Right lobe of liver (tissue), 6 donors: ENCODE data around the gene RALGAPA2. TPM values are rescaled to one million over a fixed set of nuclear protein-coding genes. Genes with fewer than 3 reads are reported as not detected.

Experiments
- ATAC-seq, 4 donors: fragments of 200-7000 bp; cut with Tn5 transposase; one replicate each; pipeline ENCODE4 v1.9.1; 2020; ENCODE audit warnings: mild to moderate bottlenecking in 4 of 4, moderate library complexity in 4 of 4
- DNase-seq, 3 donors: peaks; one replicate each; pipeline ENCODE4 v3.0.0-alpha.2; 2020
- H3K27ac ChIP-seq, 3 donors: fragments of 200-600 bp; one replicate each; pipeline ENCODE4 v1.8.0; 2022
- H3K27me3 ChIP-seq, 2 donors: fragments of 200-600 bp; one replicate each; pipeline ENCODE4 v1.8.0; 2022
- H3K36me3 ChIP-seq, 4 donors: fragments of 200-600 bp; sonication (generic) in 1 of 4; one replicate each; pipeline versions ENCODE4 v1.5.1 to v1.8.0; 2017 to 2022; ENCODE audit warnings: control low read depth in 1 of 4
- H3K4me1 ChIP-seq, 4 donors: fragments of 200-600 bp; sonication (generic) in 1 of 4; one replicate each; pipeline versions ENCODE4 v1.5.1 to v1.8.0; 2017 to 2022; ENCODE audit warnings: control low read depth in 1 of 4
- H3K4me3 ChIP-seq, 3 donors: fragments of 200-600 bp; one replicate each; pipeline ENCODE4 v1.8.0; 2022
- H3K9me3 ChIP-seq, 4 donors: fragments of 200-600 bp; sonication (generic) in 1 of 4; one replicate each; pipeline versions ENCODE4 v1.5.1 to v1.8.0; 2017 to 2022; ENCODE audit warnings: control low read depth in 1 of 4
- CTCF ChIP-seq, 4 donors: fragments of 200-600 bp in 3 of 4; fragments of 450-650 bp in 1 of 4; IDR thresholded peaks; one replicate each; pipeline versions ENCODE4 v1.5.1 to v1.8.0; 2016 to 2022; ENCODE audit warnings: antibody characterized with exemption in 4 of 4, mild to moderate bottlenecking in 2 of 4
- POLR2A ChIP-seq: fragments of 450-650 bp; IDR thresholded peaks from one replicate; pipeline ENCODE4 v1.6.1; 2017; ENCODE audit warnings: antibody characterized with exemption, mild to moderate bottlenecking
- WGBS: methylation state at CpG from one replicate; pipeline ENCODE4 v1.1.6; 2018; ENCODE audit warnings: low coverage, low lambda C conversion rate; ENCODE audit not compliant: insufficient coverage; ENCODE audit errors: missing lambda C conversion rate; 5-methylcytosine and 5-hydroxymethylcytosine counted together
- intact Hi-C, 2 donors: fragments of 100-400 bp; cut with DNase I; formaldehyde crosslinking; loops; one replicate each; pipeline versions ENCODE4 v1.11.2 to v1.14.1; 2022
- total RNA-seq, 6 experiments: library from RNA; depleted of rRNA in 2 of 6; stranded (reverse); fragments of >200 nt in 2 of 6; fragmentation: NEBNext Ultra II Directional in 3 of 6; extraction: Animal tissue kit (Norgen Biotek cat#: 25700) in 3 of 6; gene quantifications; one replicate each; pipeline versions ENCODE4 v1.1.0 to v1.2.4, GENCODE V29; 2016 to 2023
- donor health status: DM: no; HTN: yes; CAD: no.
- donor health status: DM: no; HTN: no; CAD: no.
- donor health status: DM: no; HTN: no; CAD: no.
- donor health status: DM: no; HTN: yes; CAD: no.
- donor health status: DM: no; HTN: yes; CAD: no.

The RALGAPA2 gene
- total RNA-seq, 6 experiments from 2014 or later = 38.3 to 76.7 (median 62.7) TPM

DNA sequence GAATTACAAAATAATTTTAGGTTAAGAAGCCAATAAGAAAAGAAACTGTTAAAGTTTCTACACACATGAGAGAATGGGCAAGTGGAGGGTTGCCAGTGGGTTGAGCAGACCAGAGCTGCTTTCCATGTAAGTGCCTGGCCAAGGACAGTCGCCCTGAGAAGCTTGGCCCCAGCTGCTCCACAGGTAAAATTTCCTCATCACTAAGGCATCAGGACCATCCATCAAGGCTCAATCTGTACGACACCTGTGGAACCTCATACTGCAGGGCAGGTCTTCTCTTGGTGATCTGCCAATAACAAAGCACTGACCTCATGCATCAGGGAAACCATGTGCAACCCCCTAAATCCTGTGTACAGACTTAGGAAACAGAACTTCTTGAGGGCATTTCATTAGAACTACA, 229.1 kb downstream of the RALGAPA2 start:
- H3K9me3 ChIP-seq = no peaks in the 10 kb centered on the region
- H3K27ac ChIP-seq = peak overlapping the region in 2 of 3 donors; percentile 53 to 57
- TF ChIP-seq CTCF (IDR thresholded peaks at IDR 0.05) = no peak
- no peak for TF ChIP-seq POLR2A
- intact Hi-C loops = no loop called here
- ATAC-seq (peak; percentile 41 to 65 (median 56)), DNase-seq (no peak)
- H3K27me3 ChIP-seq = no peaks in the 10 kb centered on the region
- peaks cover 0 to 2% (median 0%) of the 10 kb centered on the region in 4 donors for H3K36me3 ChIP-seq
- H3K4me3 ChIP-seq = no peak overlapping the region
- 30% methylated on average over 2 of the region's 2 CpGs for WGBS
- H3K4me1 ChIP-seq = peaks cover 0 to 35% (median 16%) of the 10 kb centered on the region in 4 donors

GRCh38 chr20:20482453-20482852, 230.0 kb downstream of the RALGAPA2 start:
- peak; percentile 89 to 95 (median 92) for ATAC-seq
- H3K36me3 ChIP-seq = peaks cover 0 to 2% (median 0%) of the 10 kb centered on the region in 4 donors
- H3K9me3 ChIP-seq = no peaks in the 10 kb centered on the region
- H3K27me3 ChIP-seq = no peaks in the 10 kb centered on the region
- H3K4me1 ChIP-seq = peaks cover 0 to 35% (median 16%) of the 10 kb centered on the region in 4 donors
- peak overlapping the region in 2 of 3 donors; percentile 53 to 57 for H3K27ac ChIP-seq
- no peak for DNase-seq
- TF ChIP-seq POLR2A (no peak), CTCF (IDR thresholded peaks at IDR 0.05) (no peak)
- 33% methylated on average over 4 of the region's 4 CpGs for WGBS
- intact Hi-C loops = no loop called here
- H3K4me3 ChIP-seq = no peak overlapping the region

DNA sequence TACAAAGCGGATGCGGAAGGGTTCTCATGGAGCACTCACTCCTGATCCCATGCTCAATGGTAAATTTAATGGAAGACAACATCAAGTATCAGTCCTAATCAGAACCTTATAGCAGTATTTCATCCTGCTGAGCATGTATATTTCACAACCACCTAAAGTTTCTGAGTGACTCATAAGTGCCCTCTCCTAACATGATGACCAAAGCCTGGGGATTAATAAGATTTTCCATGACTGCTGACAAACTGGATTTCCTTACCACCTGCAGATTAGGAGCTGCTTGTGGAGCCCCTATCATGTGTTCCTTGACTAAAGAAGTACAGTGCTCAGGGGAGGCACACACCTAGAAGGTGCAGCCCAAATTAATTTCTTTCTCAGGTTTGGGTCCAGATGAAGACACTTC, 231.8 kb downstream of the RALGAPA2 start:
- peak in 1 of 4 donors; percentile 46 for ATAC-seq
- 93% methylated on average over 2 of the region's 2 CpGs for WGBS
- Histone ChIP-seq H3K4me1 (peaks cover 0 to 35% (median 16%) of the 10 kb centered on the region in 4 donors), H3K9me3 (no peaks in the 10 kb centered on the region), H3K27me3 (no peaks in the 10 kb centered on the region), H3K36me3 (peaks cover 0 to 2% (median 0%) of the 10 kb centered on the region in 4 donors), H3K27ac (peak overlapping the region in 1 of 3 donors; percentile 16), H3K4me3 (no peak overlapping the region)
- TF ChIP-seq CTCF (IDR thresholded peaks at IDR 0.05) (no peak), POLR2A (no peak)
- intact Hi-C loops = no loop called here
- no peak for DNase-seq

- no peaks in the 10 kb centered on the region for H3K27me3 ChIP-seq
- H3K9me3 ChIP-seq = no peaks in the 10 kb centered on the region
- TF ChIP-seq CTCF (IDR thresholded peaks at IDR 0.05) (no peak), POLR2A (no peak)
- no peak overlapping the region for H3K4me3 ChIP-seq
- ATAC-seq (no peak), DNase-seq (no peak)
- peaks cover 0 to 35% (median 16%) of the 10 kb centered on the region in 4 donors for H3K4me1 ChIP-seq
- no peak overlapping the region for H3K27ac ChIP-seq
- H3K36me3 ChIP-seq = peaks cover 0 to 2% (median 0%) of the 10 kb centered on the region in 4 donors
- intact Hi-C loops = no loop called here
- WGBS = 90% methylated on average over 1 of the region's 1 CpG
Measured at GRCh38 chr20:20480126-20480525, 232.3 kb downstream of the RALGAPA2 start.
